Measurements from ENCODE around the gene DTX4.

- TF ChIP-seq EP300 (IDR thresholded peaks at IDR 0.05; ENCODE audit: borderline replicate concordance) (no peak), TEAD4 (IDR thresholded peaks at IDR 0.05) (no peak), YY1 (IDR thresholded peaks at IDR 0.05; ENCODE audit: low read depth) (no peak), ZBTB7A (IDR thresholded peaks at IDR 0.05; ENCODE audit: low read depth) (no peak), MAX (IDR thresholded peaks at IDR 0.05) (no peak), RAD21 (IDR thresholded peaks at IDR 0.05; ENCODE audit: low read depth) (no peak), TAF1 (IDR thresholded peaks at IDR 0.05; ENCODE audit: low read depth) (no peak), CEBPB (IDR thresholded peaks at IDR 0.05) (no peak)
- TF ChIP-seq, protein P1, sequence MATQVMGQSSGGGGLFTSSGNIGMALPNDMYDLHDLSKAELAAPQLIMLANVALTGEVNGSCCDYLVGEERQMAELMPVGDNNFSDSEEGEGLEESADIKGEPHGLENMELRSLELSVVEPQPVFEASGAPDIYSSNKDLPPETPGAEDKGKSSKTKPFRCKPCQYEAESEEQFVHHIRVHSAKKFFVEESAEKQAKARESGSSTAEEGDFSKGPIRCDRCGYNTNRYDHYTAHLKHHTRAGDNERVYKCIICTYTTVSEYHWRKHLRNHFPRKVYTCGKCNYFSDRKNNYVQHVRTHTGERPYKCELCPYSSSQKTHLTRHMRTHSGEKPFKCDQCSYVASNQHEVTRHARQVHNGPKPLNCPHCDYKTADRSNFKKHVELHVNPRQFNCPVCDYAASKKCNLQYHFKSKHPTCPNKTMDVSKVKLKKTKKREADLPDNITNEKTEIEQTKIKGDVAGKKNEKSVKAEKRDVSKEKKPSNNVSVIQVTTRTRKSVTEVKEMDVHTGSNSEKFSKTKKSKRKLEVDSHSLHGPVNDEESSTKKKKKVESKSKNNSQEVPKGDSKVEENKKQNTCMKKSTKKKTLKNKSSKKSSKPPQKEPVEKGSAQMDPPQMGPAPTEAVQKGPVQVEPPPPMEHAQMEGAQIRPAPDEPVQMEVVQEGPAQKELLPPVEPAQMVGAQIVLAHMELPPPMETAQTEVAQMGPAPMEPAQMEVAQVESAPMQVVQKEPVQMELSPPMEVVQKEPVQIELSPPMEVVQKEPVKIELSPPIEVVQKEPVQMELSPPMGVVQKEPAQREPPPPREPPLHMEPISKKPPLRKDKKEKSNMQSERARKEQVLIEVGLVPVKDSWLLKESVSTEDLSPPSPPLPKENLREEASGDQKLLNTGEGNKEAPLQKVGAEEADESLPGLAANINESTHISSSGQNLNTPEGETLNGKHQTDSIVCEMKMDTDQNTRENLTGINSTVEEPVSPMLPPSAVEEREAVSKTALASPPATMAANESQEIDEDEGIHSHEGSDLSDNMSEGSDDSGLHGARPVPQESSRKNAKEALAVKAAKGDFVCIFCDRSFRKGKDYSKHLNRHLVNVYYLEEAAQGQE (IDR thresholded peaks at IDR 0.05; ENCODE audit: low read depth) = no peak
Measured at GRCh38 chr11:59201353-59201752, 29.4 kb downstream of the DTX4 start.

Measured in Ishikawa (cell line).